WTC11 (cell line): ENCODE data around the gene NEDD4L. TPM values are rescaled to one million over a fixed set of nuclear protein-coding genes. Genes with fewer than 3 reads are reported as not detected.

Experiments
- ATAC-seq: fragments of 200-7000 bp; cut with Tn5 transposase; 2 replicates; pipeline ENCODE4 v1.10.0; 2021; ENCODE audit warnings: mild to moderate bottlenecking, moderate library complexity
- CTCF ChIA-PET: fragments of 300-600 bp; sonication (Branson Sonifier 250); formaldehyde crosslinking; loops from one replicate; lab custom pipeline; 2021; ENCODE audit warnings: antibody characterized with exemption; lab: Charles Lee
- POLR2A ChIA-PET: fragments of 350-600 bp; sonication (Branson Sonifier 250); formaldehyde crosslinking; loops from one replicate; lab custom pipeline; 2021; ENCODE audit warnings: antibody characterized with exemption; lab: Charles Lee
- DNase-seq: peaks from one replicate; pipeline ENCODE4 v3.0.0; 2021; ENCODE audit warnings: low spot score
- H3K27ac Mint-ChIP-seq: 2 replicates; pipeline ENCODE4 v1.8.0; 2021; ENCODE audit warnings: mixed read lengths
- H3K27me3 Mint-ChIP-seq: 2 replicates; pipeline ENCODE4 v1.8.0; 2021; ENCODE audit warnings: low read depth, mild to moderate bottlenecking, moderate library complexity, mixed read lengths
- H3K36me3 Mint-ChIP-seq: 2 replicates; pipeline ENCODE4 v1.8.0; 2021; ENCODE audit warnings: mixed read lengths
- H3K4me1 Mint-ChIP-seq: 2 replicates; pipeline ENCODE4 v1.8.0; 2022; ENCODE audit warnings: mixed read lengths
- H3K4me3 Mint-ChIP-seq: 2 replicates; pipeline ENCODE4 v1.8.0; 2021; ENCODE audit warnings: mild to moderate bottlenecking, moderate library complexity, mixed read lengths
- H3K9me3 Mint-ChIP-seq: 2 replicates; pipeline ENCODE4 v1.8.0; 2021; ENCODE audit warnings: mixed read lengths
- CREB1 ChIP-seq: sonication (generic); formaldehyde crosslinking; IDR thresholded peaks from 2 replicates; pipeline ENCODE4 v1.8.0; 2023; ENCODE audit warnings: mild to moderate bottlenecking, missing genetic modification reagents
- CREM ChIP-seq: sonication (generic); formaldehyde crosslinking; IDR thresholded peaks from 2 replicates; pipeline ENCODE4 v1.8.1; 2022; ENCODE audit warnings: mild to moderate bottlenecking, missing genetic modification reagents, moderate library complexity
- CTCF ChIP-seq: fragments of 200-600 bp; IDR thresholded peaks from 2 replicates; pipeline ENCODE4 v1.8.0; 2022; ENCODE audit warnings: antibody characterized with exemption
- FOXP1 ChIP-seq: sonication (generic); formaldehyde crosslinking; IDR thresholded peaks from 2 replicates; pipeline ENCODE4 v1.8.0; 2022; ENCODE audit warnings: missing genetic modification reagents, mild to moderate bottlenecking, moderate library complexity, borderline replicate concordance
- NFATC4 ChIP-seq: fragments of 250-450 bp; sonication (Bioruptor Pico); IDR thresholded peaks from 2 replicates; pipeline ENCODE4 v1.9.0; 2021; ENCODE audit warnings: mild to moderate bottlenecking
- NR2C2 ChIP-seq: sonication (generic); formaldehyde crosslinking; IDR thresholded peaks from 2 replicates; pipeline ENCODE4 v1.8.0; 2022; ENCODE audit warnings: mild to moderate bottlenecking, missing genetic modification reagents
- SMAD3 ChIP-seq: sonication (generic); formaldehyde crosslinking; IDR thresholded peaks from 2 replicates; pipeline ENCODE4 v1.8.0; 2022; ENCODE audit warnings: missing genetic modification reagents, mild to moderate bottlenecking, borderline replicate concordance
- SMAD4 ChIP-seq: sonication (generic); formaldehyde crosslinking; IDR thresholded peaks from 2 replicates; pipeline ENCODE4 v1.8.0; 2022; ENCODE audit warnings: mild to moderate bottlenecking, missing genetic modification reagents
- TEAD1 ChIP-seq: sonication (generic); formaldehyde crosslinking; IDR thresholded peaks from 2 replicates; pipeline ENCODE4 v1.8.0; 2022; ENCODE audit warnings: mild to moderate bottlenecking, missing genetic modification reagents
- ZBTB21 ChIP-seq: sonication (generic); formaldehyde crosslinking; IDR thresholded peaks from 2 replicates; pipeline ENCODE4 v1.8.1; 2023; ENCODE audit warnings: mild to moderate bottlenecking, missing genetic modification reagents, borderline replicate concordance
- ZNF219 ChIP-seq: sonication (generic); formaldehyde crosslinking; IDR thresholded peaks from 2 replicates; pipeline ENCODE4 v1.8.0; 2023; ENCODE audit warnings: missing genetic modification reagents, mild to moderate bottlenecking, borderline replicate concordance
- ZNF232 ChIP-seq: sonication (generic); formaldehyde crosslinking; IDR thresholded peaks from 2 replicates; pipeline ENCODE4 v1.8.0; 2022; ENCODE audit warnings: mild to moderate bottlenecking, missing genetic modification reagents
- ZNF512 ChIP-seq: sonication (generic); formaldehyde crosslinking; IDR thresholded peaks from 2 replicates; pipeline ENCODE4 v1.8.1; 2022; ENCODE audit warnings: missing genetic modification reagents, borderline replicate concordance
- ZNF671 ChIP-seq: fragments of 250-450 bp; sonication (Bioruptor Pico); IDR thresholded peaks from 2 replicates; pipeline ENCODE4 v1.8.0; 2021; ENCODE audit warnings: mild to moderate bottlenecking
- ZSCAN18 ChIP-seq: fragments of 250-450 bp; sonication (Bioruptor Pico); IDR thresholded peaks from 2 replicates; pipeline ENCODE4 v2.1.2; 2022; ENCODE audit warnings: mild to moderate bottlenecking, moderate library complexity
- total RNA-seq: library from RNA; stranded (reverse); gene quantifications from 3 replicates; pipeline ENCODE4 v1.2.3, GENCODE V29; 2021
- TF ChIP-seq, protein P1 (sequence below): sonication (generic); formaldehyde crosslinking; IDR thresholded peaks from 2 replicates; pipeline ENCODE4 v1.8.0; 2022; ENCODE audit warnings: missing genetic modification reagents
- TF ChIP-seq, protein P2 (sequence below): sonication (generic); formaldehyde crosslinking; IDR thresholded peaks from 2 replicates; pipeline ENCODE4 v1.8.0; 2022; ENCODE audit warnings: mild to moderate bottlenecking, missing genetic modification reagents
- TF ChIP-seq, protein P3 (sequence below): sonication (generic); formaldehyde crosslinking; IDR thresholded peaks from 2 replicates; pipeline ENCODE4 v1.8.1; 2023; ENCODE audit warnings: mild to moderate bottlenecking, missing genetic modification reagents, moderate library complexity
- TF ChIP-seq, protein P4 (sequence below): sonication (generic); formaldehyde crosslinking; IDR thresholded peaks from 2 replicates; pipeline ENCODE4 v1.8.1; 2023; ENCODE audit warnings: mild to moderate bottlenecking, moderate library complexity, missing genetic modification reagents

NEDD4L gene
- total RNA-seq, 1 experiment from 2014 or later, result 88.0 TPM

GRCh38 chr18:58175122-58175785 lies 131.2 kb downstream of the NEDD4L start:
- Mint-ChIP-seq H3K27me3 (no peaks in the 10 kb centered on the region), H3K27ac (peak overlapping the region; percentile 77; the same call in 1 of the 2 replicates), H3K4me3 (no peak overlapping the region), H3K9me3 (no peaks in the 10 kb centered on the region), H3K4me1 (peaks cover 57% of the 10 kb centered on the region), H3K36me3 (no peaks in the 10 kb centered on the region)
- DNase-seq (no peak), ATAC-seq (no peak; the same call in 1 of the 2 replicates)
- CTCF ChIA-PET, result interaction anchor here (0.9 to 3.3 kb wide), 2 partner anchors 39 to 132 kb away, joined by 3 to 15 read pairs; partner anchors contain the start of gene NEDD4L
- TF ChIP-seq ZNF219, result no peak
- TF ChIP-seq, protein P1, sequence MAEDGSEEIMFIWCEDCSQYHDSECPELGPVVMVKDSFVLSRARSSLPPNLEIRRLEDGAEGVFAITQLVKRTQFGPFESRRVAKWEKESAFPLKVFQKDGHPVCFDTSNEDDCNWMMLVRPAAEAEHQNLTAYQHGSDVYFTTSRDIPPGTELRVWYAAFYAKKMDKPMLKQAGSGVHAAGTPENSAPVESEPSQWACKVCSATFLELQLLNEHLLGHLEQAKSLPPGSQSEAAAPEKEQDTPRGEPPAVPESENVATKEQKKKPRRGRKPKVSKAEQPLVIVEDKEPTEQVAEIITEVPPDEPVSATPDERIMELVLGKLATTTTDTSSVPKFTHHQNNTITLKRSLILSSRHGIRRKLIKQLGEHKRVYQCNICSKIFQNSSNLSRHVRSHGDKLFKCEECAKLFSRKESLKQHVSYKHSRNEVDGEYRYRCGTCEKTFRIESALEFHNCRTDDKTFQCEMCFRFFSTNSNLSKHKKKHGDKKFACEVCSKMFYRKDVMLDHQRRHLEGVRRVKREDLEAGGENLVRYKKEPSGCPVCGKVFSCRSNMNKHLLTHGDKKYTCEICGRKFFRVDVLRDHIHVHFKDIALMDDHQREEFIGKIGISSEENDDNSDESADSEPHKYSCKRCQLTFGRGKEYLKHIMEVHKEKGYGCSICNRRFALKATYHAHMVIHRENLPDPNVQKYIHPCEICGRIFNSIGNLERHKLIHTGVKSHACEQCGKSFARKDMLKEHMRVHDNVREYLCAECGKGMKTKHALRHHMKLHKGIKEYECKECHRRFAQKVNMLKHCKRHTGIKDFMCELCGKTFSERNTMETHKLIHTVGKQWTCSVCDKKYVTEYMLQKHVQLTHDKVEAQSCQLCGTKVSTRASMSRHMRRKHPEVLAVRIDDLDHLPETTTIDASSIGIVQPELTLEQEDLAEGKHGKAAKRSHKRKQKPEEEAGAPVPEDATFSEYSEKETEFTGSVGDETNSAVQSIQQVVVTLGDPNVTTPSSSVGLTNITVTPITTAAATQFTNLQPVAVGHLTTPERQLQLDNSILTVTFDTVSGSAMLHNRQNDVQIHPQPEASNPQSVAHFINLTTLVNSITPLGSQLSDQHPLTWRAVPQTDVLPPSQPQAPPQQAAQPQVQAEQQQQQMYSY (CRISPR knock-in tag), result no peak
- TF ChIP-seq SMAD4 (CRISPR knock-in tag), result no peak
- no peak for TF ChIP-seq CREB1 (CRISPR knock-in tag)
- TF ChIP-seq, protein P2, sequence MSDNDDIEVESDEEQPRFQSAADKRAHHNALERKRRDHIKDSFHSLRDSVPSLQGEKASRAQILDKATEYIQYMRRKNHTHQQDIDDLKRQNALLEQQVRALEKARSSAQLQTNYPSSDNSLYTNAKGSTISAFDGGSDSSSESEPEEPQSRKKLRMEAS (CRISPR knock-in tag), result no peak
- no peak for TF ChIP-seq ZSCAN18 (CRISPR knock-in tag)
- no peak for TF ChIP-seq SMAD3
- TF ChIP-seq NFATC4 (CRISPR knock-in tag), result no peak
- no peak for TF ChIP-seq ZBTB21 (CRISPR knock-in tag)
- TF ChIP-seq, protein P3, sequence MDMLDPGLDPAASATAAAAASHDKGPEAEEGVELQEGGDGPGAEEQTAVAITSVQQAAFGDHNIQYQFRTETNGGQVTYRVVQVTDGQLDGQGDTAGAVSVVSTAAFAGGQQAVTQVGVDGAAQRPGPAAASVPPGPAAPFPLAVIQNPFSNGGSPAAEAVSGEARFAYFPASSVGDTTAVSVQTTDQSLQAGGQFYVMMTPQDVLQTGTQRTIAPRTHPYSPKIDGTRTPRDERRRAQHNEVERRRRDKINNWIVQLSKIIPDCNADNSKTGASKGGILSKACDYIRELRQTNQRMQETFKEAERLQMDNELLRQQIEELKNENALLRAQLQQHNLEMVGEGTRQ (CRISPR knock-in tag), result no peak
- no peak for TF ChIP-seq TEAD1 (CRISPR knock-in tag)
- no peak for TF ChIP-seq ZNF512 (CRISPR knock-in tag)
- TF ChIP-seq, protein P4, sequence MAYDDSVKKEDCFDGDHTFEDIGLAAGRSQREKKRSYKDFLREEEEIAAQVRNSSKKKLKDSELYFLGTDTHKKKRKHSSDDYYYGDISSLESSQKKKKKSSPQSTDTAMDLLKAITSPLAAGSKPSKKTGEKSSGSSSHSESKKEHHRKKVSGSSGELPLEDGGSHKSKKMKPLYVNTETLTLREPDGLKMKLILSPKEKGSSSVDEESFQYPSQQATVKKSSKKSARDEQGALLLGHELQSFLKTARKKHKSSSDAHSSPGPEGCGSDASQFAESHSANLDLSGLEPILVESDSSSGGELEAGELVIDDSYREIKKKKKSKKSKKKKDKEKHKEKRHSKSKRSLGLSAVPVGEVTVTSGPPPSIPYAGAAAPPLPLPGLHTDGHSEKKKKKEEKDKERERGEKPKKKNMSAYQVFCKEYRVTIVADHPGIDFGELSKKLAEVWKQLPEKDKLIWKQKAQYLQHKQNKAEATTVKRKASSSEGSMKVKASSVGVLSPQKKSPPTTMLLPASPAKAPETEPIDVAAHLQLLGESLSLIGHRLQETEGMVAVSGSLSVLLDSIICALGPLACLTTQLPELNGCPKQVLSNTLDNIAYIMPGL (CRISPR knock-in tag), result no peak
- TF ChIP-seq CTCF, result no peak
- TF ChIP-seq FOXP1 (CRISPR knock-in tag), result no peak
- TF ChIP-seq CREM (CRISPR knock-in tag), result no peak
- no peak for TF ChIP-seq ZNF232 (CRISPR knock-in tag)
- TF ChIP-seq ZNF671 (CRISPR knock-in tag), result no peak
- no peak for TF ChIP-seq NR2C2
- POLR2A ChIA-PET, result no interaction called here
